HG02623 (cell line): ENCODE measurements around the gene DGCR6L.
"Not testable (repeated sequence)": the region's sequence is repeated elsewhere in the genome, so short reads cannot be mapped to it uniquely, and the experiment has no call there.

ENCODE experiments used
- ATAC-seq: cut with Tn5 transposase; IDR thresholded peaks from one replicate; pipeline ENCODE4 v1.9.1; 2021; ENCODE audit warnings: moderate library complexity; ENCODE audit not compliant: unreplicated experiment

DGCR6L gene

DNA sequence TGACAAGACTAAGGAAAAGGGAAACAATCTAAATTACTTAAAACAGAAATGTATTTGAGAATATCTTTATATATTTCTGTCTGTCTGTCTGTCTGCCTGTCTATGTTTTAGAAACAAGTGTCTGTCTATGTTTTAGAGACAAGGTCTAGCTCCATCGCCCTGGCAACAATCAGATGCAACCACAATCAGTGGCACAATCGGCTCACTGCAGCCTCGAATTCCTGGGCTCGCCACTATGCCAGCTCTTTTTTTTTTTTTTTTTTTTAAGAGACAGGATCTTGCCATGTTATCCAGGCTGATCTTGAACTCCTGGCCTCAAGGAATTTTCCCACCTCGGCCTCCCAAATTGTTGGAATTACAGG, 8.7 kb upstream of the DGCR6L start:
- not testable (repeated sequence) for ATAC-seq

GRCh38 chr22:20325996-20326395, 6.1 kb upstream of the DGCR6L start:
- not testable (repeated sequence) for ATAC-seq

GRCh38 chr22:20324139-20324516, 4.3 kb upstream of the DGCR6L start:
- no peak for ATAC-seq

- ATAC-seq, result not testable (repeated sequence)
Measured at GRCh38 chr22:20321552-20322211, 1.8 kb upstream of the DGCR6L start.

DNA sequence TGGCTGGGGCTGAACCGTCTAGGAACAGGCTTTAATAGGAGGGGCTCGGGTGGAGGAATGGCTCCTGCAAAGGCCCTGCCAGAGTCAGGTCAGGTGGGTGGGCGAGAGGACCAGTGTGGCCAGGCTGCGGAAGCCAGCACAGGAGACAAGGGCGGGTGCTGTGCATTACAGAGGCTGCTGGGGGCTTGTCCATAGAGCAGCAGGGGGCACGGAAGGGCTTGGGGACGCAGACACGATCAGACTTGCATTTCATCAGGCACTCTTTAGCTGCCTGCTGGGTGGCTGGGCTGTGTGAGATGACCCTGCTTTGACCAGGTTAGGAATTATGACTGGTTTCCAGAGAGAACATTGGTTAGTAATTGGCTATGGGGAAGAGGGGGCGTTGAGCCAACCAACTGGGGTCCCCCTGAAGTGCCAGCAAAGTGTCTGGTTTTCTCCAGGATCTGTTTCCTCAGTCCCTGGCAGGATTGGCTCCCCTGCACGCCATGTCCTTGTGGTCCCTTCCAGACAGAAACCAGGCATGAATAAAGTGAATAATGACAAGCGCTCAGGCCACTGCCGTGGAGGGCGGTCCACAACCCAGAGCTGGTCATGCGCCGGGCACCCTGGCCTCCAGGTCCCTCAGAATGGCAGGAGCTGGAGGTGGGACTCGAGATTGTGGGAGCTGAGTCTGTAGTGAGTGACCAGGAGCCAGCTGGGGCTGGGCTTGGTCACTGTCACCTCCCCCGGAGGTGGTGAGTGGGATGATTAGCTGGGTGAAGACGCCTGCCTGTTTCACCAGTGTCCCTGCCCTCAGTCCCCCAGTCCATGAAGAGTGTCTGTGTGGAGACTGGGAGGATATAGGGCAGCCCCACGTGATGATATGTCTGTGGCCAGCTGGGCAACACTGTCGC, 1.0 kb upstream of the DGCR6L start:
- not testable (repeated sequence) for ATAC-seq

DNA sequence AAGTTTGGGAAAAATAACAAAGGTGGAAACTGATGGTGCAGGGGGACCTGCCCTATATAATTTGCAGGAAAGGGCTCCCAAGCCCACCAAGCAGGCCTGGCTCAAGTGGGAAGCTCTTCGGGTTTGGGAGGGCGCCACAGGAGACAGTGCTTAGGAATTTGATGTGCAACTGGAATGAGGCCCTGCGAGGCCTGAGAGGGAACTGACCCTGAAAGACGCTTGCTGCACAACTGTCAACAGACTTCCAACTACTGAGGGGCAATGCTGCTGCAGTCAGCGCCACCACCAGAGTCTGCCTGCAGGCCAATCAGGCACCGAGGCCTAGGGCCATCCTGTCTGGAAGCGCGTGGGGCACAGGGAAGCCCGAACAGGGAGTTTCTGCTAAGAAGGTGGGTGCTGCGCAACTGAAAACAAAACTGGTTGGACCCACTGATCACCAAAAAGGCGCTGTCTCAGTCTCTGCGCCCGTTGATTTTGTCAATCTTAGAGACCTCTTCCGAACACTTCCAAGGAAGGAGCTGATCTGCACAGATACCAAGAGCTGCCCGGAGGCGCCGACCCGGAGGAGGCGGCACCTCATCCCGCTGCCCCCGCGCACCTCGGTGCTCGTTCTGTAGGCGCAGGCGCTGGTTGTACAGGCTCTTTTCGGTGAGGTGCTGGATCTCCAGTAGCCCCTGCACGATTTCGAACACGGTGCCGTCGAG, 667 bp downstream of the DGCR6L start:
- ATAC-seq, result no peak

DNA sequence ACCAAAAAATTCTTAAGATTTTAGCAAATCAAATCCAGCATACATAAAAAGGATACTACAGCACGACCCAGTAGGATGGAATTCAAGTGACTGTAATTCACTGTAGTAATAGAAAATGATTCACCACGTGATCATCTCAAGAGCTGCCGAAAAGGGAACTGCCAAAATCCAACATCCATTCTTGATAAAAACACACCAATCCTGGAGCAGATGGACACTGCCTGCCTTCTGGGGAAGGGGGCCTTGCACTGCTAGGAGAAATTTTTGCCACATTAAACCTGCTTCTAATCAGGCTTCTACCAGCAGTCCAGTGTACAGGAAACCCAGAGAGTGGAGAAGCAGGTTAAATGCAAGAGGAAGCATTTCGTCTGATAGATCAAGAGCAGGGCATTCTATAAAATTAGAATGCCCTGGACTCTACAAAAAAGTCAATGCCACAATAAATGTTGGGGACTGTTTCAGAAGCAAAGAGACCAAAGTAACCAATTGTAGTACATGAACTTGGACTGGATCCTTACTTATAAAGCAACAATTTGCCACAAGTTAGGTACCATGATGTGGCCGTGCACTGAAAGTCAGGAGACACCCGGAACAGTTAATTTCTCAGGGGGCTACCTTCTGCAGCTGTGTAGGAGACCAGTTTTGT, 1.7 kb downstream of the DGCR6L start:
- ATAC-seq, result not testable (repeated sequence)

DNA sequence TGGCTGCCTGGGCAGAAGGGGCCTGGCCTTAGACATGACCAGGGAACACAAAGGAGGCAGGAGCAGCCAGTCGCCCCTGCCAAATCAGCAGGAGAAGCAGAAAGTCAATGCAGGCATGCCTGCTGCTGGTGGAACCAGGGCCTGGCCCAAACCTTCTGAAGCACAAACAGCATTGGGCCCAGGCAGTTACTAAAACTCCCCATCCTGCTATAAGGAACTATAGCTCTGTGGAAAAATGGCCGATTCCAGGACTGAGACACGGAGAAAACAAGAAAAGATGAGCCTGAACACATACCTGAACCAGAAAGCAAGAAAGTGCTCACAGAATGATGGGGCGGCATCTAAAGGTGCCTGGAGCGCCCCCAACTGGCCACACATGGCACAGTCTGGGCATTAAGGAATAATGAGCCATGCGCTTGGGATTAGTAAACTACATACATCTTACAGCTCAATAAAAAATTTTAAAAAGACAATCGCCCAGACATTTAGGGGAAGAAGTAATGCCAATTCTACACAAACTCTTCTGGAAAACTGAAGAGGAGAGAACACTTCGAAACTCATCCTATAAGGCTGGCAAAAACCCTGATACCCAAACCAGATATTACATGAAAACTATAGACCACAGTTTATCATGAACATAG, 2.3 kb downstream of the DGCR6L start:
- ATAC-seq, result not testable (repeated sequence)

DNA sequence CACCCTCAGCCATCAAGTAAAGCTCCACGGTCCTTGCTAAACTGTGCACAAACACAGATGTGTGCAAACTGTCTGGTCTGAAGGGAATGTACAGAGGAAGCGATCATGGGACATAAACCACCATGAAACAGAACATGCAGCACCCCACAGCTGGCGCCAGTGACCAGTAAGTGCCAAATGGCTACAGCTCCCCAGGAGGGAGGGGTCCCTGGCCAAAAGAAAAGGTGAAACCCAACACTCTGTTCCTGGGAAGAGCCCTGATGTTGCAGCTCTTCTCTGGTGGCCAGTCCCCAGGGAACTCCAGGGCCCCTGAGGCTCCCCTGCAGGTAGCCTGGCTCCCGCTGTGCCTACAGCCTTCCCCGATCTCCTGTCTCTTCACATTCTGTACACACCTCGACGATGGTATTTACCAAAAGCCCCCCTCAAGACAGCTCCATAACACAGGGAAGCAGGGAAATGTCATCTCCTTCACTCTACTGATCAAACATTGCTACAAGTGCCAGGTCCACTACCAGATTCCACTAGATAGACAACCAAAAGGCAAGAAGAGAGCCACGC, 2.9 kb downstream of the DGCR6L start:
- ATAC-seq, result no peak

- ATAC-seq, result no peak
Measured at GRCh38 chr22:20316217-20316843, 3.5 kb downstream of the DGCR6L start.

DNA sequence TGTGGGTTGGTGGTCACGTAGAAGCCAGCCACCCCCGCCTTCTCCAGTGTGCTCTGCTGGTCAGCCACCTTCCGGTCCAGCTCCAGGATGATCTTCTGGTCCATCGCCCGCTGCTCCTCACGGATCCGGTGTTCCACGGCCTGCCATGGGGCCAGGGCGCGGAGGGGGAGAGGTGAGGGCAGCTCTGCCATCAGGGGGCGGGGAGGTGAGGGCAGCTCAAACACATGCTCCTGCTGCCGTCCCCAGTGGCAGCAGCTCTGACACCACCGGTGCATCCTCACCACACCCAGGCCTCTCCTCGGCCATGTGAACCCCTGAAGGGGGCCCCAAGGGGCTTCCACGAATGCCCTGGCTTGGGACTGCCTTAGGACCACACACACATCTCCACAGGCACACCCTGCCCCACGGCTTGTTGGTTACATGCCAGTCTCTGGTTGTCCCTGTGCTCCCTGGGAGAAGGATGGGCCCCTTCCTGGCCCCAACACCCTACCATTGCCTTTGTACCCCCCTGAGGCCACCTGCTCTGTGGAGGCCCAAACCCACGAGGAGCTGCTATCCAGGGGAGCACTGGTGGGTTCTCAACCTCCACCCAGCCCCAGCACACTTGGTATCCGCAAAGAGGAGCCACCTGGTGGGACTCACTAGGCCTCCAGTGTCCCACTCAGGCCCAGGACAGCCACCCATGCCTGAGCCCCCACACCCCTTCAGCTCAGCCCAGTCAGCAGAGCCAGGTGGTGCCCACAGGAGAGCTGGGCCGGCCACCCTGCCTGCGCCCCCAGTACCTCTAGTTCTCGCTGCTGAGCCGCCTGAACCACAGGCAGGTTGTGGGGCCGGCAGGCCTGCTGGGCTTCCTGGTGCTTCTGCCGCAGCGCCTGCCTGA, 4.3 kb downstream of the DGCR6L start:
- ATAC-seq, result no peak

DNA sequence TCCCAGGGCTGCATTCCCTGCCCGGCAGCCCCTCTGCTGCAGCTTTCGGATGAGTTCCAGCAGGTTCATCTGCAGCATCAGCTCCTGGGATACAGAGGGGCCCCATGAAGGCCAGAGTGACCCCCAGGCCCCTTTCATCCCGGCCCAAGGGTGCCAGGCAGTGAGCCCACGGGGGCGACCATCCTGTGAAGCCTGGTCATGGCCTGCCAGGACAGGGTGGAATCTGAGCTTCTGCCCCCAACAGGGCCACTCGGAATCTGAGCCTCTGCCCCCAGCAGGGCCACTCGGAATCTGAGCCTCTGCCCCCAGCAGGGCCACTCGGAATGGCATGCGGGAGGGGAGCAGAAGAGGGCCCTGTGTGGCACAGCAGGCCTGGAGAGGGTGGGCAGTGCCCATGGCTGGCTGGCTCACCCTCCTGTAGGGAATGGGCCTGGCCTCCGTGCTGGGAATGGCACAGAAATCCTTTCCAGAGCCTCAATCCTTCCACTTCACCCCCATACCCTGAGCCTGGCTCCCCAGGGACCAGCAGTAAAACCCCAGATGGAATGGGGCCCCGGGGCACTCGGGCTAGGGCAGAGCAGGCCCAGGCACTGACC, 5.0 kb downstream of the DGCR6L start:
- ATAC-seq, result not testable (repeated sequence)

DNA sequence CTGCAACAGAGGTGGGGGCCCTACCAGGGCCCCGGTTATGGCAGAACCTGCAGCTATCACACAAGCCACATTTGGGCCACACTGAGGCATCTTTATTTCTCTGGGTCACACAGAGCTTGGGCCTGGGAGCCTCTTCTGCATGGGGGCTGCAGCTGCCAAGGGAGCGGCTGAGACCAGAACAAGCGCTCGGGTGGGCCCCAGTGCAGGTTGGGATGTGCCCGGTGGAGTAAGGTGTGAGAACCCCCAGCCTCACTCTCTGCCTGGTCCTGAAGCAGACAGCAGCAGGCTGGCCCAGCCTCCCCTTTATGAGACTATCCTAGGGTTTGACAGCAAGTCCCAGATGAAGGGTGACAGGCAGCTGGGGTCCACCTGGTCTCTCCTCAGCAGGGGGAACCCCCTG, 5.7 kb downstream of the DGCR6L start:
- ATAC-seq, result not testable (repeated sequence)

- ATAC-seq, result not testable (repeated sequence)
Measured at GRCh38 chr22:20313306-20314077, 6.4 kb downstream of the DGCR6L start.

DNA sequence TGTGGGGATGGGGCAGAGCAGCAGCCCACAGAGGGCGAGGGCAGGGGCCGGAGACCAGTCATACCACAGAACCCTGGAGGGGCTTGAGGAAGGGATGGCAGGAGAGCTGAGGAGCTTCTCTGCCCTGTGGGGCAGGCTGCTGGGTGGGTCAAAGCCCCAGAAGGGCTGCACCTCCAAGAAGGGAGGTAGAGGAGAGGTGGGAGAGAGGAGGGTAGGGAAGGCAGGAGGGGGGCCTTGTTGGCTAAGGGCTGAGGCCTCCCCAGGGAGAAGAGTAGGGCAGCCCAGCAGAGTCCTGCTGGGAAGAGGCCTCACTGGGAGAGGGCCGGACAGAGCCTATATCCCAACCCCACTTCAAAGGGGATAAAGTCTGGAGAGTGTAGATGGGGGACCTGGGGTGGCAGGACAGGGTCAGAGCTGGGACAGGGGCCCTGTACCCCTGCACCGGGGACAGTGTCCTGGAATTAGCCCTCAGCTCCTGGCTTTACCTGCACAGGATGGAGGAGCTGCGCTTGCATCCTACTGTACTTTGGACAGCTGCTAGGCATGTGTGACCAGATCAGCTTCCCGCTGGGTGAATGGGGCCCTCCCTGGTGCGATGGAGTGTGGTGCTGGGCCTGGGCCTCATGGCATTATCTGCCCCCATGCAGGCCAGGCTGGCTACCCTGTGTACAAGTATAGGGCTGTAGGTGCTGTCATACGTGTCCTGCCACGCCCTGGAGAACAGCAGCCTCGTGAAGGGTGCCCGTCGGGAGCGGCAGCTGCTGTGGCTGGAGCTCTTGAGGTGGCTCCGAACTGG, 7.3 kb downstream of the DGCR6L start:
- no peak for ATAC-seq

GRCh38 chr22:20311249-20312062, 8.4 kb downstream of the DGCR6L start:
- ATAC-seq, result not testable (repeated sequence)
